Measurements from ENCODE around the gene PSENEN.
"Not testable (repeated sequence)": the region's sequence is repeated elsewhere in the genome, so short reads cannot be mapped to it uniquely, and the experiment has no call there.

The PSENEN gene

DNA sequence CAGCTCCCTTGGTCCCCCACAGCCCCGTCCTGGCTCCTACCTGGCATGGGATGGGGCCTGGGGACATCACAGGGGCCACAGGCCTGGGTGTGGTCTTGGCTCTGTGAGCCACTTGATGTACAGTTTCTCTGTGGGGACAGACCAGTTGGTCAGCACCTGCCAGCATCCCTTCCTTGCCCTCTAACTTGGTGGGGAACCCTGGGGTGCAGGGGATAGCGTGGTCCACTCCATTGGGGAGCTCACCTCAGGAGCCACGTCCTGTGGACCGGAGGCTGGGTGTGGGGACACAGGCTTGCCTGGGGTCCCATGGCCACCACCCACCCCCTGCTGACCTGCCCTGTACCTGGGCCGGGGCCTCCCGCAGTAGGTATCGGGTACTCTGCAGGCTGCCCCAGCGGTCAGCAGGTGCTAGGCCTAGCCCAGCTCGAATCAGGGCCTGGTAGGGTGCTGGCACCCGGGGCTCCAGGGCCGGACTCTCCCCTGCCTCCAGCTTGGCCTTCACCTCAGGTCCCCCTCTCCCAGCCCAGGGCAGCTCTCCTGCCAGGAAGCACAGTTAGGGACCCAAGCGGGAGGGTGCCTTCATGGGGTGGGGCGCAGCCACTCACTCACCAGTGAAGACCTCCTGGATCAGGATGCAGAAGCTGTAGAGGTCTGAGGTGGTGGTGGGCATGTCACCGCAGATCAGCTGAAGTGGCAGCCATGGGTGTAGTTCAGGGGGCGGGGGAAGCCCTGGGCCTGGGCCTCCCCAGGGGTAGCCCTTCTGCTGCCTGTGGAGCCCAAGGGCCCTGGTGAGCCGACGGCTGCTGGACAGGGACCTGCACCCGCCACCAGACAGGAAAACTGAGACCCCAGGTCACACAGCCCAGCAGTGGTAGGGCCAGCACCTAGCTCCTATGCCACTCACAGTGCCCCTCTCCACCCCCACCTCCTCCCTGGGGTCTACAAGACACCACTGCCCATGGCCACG, 44.8 kb downstream of the PSENEN start:
- no peak for DNase-seq

DNA sequence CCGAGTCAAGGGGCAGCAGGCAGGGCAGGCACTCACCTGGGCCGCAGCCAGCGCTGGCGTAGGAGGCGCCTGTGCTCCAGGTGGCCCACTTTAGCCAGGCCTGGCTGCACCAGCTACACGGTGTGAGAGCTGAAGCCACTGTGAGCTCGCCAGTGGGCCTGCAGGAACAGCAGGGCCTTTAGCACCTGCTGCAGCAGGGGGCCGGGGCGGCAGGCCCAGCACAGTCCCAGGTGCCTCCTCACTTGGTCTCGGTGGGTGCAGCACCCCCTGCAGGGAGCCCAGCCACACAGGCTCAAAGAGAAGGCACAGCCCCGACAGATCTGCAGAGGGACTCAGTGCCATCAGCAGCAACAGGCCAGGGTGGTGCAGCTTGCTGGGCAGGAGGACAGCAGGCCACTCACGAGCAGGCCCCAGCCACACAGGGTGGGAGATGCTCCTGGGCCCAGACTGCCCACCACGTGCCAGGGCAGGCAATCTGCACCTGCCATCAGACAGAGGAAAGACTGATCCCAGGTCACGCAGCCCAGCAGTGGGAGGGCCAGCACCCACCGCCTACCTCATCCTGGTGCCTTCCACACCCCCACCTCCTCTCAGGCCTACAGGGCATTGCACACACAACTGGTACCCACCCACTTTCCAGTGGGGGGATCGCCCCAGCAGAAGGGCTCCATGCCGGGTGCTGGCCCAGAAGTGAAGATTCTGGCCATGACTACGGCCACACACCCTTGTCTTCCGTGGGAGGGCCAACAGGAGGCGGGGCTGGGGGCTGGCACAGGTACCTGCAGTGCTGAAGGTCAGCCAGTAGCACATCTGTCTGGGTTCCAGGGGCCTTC, 45.7 kb downstream of the PSENEN start:
- DNase-seq: no peak

DNA sequence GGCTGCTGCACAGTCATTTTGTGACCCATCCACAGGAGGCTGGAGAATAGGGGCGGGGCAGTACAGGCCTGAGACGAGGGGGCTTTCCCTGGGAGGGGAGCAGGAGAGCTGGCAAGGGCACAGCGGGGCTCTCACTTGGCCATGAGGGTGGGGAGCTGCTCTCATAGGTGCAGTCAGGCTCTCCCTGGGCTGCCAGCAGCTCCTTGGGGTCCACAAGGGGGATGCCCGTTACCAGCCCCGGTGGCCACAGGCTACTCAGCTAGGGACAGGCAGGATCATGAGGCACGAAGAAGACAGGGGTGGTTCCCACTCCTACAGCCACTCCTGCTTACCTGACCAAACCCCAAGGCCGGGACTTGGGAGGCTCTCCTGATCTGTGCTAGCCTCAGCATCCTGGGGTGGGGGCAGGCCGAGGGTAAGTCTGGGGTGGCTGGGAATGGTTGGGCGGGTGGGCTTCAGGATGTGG, 46.4 kb downstream of the PSENEN start:
- DNase-seq: no peak

DNA sequence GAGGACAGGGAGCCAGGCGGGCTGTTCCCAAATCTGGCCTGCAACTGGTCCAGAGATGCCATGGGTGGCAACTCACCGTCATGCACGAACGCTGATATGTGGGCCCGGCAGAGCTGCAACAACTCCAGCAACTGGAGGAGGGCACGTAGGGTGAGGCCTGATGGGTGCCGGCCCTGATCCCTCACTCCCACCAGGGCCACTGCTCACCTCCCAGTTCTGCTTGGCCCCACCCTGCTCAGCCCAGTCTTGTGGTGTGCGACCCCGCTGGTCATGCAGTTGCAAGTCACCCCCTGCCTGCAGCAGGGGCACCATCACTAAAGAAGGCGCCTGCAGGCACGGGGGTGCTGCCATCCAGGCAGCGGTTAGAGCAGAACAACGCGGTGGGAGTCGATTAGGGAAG, 46.9 kb downstream of the PSENEN start:
- DNase-seq: no peak

DNA sequence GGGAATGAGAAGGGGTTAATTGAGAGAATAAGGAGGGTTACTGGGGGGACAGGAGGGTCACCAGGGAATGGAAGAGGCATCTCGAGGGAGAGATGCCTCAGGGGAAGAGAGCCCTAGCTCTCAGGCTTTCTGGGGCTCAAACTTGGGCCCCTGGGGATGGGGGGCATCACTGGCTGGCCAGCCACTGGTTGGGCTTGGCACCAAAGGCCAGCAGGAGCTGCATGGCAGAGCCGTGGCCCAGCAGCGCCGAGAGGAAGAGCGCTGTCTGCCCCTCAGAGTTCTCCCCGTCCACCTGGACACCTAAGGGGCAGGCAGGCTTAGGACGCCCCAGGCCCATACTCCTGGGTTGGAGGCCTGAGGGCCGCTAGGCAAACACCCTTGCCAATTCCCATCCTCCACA, 47.4 kb downstream of the PSENEN start:
- DNase-seq: no peak

DNA sequence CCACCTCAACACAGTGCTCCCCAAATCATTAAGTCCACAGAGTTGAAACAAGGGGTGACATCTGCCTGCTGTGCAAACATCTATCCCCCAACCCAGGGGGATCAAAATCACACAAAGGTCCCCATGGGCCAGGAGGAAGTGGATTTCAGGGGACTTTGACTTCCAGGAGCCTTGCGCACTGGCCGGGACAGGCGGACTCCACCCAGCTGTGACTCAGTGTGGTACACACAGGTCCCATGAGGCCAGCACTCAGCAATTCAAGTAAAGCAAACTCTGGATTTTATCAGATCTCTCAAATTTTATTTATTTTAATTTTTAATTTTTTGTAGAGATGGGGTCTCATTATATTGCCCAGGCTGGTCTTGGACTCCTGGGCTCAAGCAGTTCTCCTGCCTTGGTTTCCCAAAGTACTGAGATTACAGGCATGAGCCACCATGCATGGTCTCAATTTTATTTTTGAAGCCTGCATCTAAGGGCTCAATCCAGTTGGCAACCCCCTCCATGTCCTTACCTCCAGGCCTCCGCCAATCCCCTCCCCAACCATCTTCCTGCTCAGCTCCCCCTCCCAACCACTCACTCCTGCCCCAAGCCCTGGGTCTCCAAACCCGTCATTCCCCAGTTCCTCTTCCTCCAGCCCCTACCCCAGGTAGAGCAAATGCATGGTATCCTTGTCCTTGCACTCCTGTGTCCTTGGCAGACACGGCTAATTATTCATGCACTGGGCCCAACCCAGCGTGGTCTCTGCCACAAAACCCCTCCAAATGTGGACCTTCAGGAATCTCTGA, 48.1 kb downstream of the PSENEN start:
- DNase-seq: no peak

DNA sequence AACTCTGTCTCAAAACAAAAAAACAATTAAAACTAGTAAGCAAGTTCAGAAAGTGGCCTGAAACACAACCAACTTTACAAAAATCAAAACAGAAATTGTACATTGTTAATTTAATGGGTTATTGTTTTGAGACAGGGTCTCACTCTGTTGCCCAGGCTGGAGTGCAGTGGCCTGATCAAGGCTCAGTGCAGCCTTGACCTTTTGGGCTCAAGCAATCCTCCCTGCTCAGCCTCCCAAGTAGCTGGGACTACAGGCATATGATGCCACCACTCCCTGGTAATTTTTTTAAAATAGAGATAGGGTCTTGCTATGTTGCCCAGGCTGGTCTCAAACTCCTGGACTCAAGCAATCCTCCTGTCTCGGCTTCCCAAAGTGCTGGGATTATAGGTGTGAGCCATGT, 50.1 kb downstream of the PSENEN start:
- DNase-seq: not testable (repeated sequence)

Data from NCI-H2081 treated with DMSO at 0.1 percent for 48 hours (cell line).